Stimulated activated CD4-positive, alpha-beta T cell treated with anti-CD3 and anti-CD28 coated beads, TNF-alpha, amount 100 ng/mL, for 24 hours (primary cell): ENCODE results near the gene TMEM123.
"Not testable (repeated sequence)": the region's sequence is repeated elsewhere in the genome, so short reads cannot be mapped to it uniquely, and the experiment has no call there.

Experiments
- DNase-seq, 3 experiments: peaks; one replicate each; pipeline ENCODE4 v3.0.0-alpha.2; 2020; ENCODE audit warnings: low read depth in 3 of 3

The TMEM123 gene

DNA sequence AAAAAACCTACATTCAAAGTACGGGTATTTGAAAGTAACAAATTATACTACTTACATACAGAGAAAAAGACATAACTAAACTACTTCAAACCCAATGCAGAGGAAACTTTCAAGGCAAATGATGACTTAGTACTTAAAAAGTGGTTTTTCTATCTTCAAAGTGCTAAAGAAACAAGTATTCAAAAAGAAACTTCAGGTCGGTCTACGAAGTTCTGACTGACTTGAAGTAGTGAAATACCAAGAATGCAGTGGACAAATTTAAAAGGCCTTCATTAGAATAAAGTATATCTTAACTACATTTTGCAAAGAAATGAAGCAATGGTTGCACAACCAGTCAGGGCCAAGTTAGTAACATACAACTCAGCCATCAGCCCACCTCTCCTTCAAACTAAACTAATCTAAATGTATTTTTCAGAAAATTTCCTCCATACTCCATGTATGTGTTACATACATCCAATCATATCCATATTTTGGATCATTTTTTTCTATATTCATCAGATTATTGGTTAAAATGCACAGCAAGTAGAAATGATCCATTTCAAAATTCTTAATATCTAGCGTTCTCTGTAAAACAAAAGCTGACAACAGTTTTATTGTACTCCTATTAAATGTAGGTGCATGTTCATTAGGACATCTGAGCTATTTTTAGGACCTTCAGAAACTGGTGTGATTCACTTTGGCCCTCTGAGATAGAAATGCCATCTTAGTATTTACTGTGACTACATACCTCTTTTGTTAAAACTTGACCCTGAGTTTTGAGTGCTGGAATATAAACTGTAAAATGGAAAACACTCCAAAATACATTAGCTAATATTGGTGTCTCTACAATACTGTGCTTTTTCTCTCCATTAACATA, 55.6 kb downstream of the TMEM123 start:
- DNase-seq = no peak

DNA sequence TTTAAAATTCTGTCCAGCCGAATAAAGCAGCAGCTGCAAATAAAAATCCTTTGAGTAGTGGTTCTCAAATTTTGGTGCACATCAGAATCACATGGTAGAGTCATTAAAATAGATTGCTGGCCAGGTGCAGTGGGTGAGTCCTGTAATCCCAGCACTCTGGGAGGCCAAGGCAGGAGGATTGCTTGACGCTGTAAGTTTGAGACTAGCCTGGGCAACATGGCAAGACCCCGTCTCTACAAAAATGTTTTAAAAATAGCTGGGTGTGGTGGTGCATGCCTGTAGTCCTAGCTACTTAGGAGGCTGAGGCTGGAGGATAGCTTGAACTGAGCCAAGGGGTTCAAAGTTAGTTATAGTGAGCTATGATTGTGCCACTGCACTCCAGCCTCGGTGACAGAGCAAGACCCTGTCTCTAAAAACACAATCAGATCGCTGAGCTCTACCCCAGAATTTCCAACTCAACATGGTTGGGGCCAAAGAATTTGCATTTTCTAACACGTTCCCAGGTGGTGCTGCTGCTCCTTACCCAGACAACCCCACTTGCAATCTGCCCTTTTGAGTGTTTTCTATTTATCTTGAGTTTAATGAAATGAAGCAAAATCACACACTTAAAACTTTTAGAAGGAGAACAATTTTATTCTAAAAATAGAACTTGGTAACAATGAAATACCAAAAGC, 56.7 kb downstream of the TMEM123 start:
- DNase-seq = no peak

DNA sequence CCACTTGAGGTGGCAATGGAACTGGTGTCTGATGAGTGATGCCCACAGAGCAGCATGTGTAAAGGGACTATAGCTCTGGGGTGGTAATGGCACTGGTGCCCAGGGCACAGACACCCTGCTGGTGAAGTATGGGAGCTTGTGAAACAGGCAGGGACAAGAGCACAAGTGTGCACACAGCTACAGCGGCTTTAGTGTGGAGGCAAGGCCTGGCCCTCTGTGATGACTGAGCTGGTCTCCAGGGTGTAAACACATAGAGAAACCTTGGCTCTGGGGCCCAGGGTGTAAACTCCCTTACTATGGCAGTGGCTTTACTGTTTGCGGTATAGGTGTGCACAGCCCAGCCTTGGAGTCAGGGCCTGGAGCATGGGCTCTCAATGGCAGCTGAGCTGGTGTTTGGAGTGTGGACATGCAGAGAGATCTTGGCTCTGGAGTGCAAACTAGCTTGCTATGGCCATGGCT, 59.3 kb downstream of the TMEM123 start:
- DNase-seq = no peak

DNA sequence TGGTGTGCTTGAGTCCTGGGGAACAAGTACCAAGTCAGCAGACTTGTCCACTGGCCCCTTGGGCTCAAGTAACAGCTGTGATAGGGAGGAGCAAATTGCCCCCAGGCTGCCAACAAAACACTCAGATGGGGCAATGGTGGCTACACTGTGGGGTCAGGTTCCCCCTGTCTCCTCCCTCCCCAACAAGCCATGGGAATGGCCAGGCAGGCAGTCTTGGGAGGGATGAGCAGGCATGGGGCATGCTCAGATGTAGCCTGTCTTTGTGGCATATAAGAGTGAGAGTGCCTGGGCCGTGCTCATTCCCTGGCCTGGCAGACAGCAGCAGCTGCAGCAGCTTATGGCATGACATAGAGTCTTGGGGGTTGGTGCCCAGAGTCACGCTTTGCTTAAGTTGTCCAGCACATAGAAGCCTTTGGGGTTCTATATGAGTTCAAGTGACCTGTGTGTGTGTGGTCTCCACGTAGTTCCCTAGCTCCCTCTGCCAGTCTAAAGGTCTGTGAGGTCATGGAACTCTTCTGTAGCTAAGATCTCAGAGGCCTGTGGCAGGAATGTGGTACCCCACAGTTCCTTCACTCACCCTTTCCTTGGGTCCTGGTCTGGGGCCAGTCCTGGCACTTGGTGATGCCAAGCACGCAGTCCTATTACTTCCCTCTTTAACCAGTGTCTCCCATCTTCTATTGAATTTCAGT, 60.9 kb downstream of the TMEM123 start:
- no peak for DNase-seq

DNA sequence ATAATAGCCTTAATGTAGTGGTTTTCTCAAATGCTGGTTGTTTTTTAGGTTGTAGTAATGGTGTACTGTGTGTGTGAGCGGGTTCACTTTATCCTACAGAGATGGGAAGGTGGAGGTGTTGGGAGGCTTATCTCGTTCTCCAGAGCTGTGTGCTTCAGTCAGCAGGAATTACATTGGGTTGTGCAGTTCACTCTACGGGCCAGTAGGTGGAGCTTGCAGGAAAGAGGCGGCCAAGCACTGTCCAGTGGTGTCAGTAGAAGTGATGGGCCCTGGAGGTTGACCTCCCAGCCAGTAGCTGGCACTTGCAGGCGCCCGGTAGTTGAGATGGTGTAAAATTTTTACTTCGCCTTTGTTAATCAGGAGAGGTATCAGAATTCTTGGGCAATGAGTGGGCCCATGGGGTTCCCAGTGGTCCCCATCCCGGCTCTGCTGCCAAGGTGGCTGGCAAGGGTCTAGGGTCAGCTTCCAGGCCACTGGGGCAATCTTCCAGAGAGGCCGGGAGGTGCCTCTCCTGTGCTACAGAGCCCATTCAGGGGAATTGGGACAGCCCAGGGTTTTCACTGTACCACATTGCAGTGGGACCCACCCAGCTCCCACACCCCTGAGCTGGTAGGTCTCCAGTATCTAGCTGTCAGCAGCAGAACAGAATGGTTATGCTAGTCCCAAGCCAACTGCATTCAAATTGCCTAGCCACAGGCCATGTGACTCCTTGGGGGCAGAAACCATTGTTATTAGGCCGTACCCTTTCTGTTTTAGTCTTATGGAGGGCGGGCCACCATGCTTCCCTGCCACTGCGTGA, 61.7 kb downstream of the TMEM123 start:
- peak; percentile 22 to 45 (median 31) for DNase-seq

DNA sequence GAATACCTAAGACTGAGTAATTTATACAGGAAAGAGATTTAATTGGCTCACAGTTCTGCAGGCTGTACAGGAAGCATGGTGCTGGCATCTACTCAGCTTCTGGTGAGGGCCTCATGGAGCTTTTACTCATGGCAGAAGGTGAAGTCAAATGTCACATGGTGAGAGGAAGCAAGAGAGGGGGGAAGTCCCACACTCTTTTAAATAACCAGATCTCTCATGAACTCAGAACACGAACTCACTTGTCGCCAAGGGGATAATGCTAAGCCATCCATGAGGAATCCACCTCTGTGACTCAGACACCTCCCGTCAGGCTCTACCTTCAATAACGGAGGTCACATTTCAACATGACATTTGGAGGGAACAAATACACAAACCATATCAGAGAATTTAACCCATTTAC, 63.3 kb downstream of the TMEM123 start:
- DNase-seq = no peak

DNA sequence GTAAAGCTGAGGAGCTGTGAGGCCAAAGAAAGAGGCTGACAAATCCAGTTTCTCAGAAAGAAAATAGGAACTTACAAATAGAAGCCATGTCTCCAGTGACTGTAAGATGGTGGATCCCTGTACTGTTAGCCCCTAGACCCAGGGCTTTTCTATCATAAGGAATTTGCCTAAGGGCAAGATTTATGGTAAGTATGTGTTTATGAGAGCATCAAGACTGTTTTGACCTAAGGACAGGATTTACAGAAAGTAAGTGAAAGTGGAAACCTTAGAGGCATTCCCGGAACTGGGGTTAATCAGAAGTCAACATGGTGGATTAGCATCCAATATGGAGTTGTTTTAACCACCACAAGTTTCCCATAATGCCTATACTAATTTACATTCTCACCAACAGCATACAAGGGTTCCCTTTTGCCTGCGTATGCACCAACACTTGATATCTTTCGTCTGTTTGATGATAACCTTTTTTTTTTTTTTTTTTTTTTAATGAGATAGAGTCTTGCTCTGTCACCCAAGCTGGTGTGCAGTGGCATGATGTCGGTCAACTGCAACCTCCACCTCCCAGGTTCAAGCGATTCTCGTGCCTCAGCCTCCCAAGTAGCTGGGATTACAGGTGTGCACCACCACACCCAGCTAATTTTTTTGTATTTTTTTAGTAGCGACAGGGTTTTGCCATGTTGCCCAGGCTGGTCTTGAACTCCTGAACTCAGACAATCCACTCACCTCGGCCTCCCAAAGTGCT, 65.4 kb downstream of the TMEM123 start:
- DNase-seq = no peak

DNA sequence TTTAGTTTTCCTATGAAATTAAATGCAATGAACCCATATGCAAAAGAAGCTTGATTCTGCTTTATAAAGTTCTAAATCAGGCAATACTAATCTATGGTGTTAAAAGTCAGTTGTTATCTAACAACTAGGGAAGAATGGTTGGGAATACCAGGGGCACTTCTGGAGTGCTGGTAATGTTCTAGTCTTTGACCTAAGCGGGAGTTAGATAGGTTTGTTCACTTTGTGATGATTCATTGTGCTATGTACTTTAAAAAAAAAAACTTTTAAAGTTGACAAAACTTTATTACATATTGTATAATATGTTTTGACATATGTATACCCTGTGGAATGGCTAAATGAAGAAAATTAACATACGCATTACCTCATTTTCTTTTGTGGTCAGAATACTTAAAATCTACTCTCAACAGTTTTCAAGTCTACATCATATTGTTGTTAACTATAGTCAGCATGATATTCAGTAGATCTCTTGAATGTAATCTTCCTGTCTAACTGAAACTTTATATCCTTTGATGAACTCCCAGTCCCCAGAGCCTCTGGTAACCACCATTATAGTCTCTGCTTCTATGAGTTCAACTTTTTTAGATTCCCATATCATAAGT, 66.3 kb downstream of the TMEM123 start:
- DNase-seq = no peak

DNA sequence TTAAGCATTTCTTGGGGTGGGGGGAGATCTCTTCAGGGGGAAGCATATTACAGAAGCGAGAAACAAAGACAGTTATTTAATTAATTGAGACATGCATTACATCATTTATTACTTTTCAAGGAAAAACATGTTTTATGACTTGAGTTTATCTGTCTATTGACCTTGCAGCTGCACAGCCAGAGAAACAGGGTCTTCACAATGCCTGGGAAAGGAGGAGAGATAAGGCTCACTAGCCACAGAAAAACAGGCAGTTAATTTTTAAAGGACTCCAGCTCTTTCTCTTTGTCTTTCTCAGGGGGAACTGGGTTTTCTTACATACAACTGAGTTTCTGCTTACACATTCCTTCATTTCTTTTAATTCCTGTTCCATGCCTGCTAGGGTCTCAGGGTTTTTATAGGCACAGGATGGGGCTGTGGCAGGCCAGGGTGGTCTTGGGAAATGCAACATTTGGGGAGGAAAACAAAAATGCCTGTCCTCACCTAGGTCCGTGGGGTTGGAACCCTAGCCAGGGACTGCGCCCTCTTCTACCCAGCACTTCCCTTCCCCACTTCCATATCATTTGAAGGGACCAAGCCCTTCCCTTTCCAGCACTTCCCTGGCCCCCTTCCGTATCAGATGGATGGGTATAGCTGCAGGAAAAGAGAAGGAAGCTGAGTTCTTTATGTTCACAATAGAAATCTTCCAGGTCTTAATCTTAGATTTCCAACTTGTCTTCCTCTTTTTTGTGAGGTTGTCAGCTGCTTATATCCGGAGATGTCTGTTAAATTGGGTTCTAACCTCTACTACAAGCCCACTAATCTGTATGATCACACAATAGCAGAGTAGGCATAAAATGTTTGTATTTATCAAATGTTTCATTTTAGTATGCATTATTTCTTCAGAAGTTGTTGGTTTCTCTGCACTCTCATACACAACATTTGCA, 67.2 kb downstream of the TMEM123 start:
- no peak for DNase-seq

DNA sequence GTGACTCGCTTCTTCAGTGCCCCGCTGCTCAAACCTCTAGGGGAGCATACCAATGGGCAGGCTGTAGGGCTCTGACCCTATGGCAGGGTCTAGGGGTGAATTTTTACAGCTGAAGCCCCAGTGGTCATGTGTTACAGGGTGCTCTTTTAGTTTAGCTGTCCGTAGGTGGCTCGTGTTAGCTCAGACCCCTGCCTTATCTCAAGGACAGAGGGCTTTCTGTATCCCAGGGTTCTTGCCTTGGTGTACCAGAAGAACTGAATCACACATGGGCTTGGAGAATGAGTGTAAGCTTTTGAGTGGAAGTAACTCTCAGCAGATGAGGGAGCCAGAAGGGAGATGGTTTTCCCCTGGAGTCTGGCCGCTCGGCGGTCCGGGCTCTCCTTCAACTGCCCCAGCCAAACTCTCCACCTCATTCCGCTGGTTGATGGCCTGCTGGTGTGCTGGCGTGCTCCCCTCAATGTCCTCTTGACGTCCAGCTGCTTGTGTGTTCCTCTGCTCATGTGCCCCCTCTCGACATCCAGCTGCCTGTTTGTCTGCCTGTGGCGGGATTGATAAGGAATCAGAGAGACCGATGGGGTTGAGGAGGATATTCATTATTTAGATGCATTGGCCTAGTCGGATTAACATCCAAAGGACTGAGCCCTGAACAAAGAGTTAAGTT, 68.0 kb downstream of the TMEM123 start:
- no peak for DNase-seq

DNA sequence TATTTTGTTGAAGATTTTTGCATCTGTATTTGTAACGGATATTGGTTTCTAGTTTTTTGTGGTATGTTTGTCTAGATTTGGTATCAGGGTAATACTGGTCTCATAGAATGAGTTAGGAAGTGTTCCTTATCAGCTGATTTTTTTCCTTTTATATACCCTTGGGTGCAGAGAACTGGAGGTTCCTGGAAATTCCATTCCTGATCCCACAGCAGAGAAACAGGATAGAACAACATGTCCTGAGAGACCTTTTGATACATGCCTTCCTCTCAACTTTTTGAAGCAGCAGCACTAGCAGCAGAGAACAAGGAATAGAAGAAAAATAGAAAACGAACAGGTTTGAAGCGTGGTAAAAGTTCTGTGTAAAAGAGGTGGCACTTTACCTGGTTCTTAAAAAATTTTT, 68.7 kb downstream of the TMEM123 start:
- no peak for DNase-seq

DNA sequence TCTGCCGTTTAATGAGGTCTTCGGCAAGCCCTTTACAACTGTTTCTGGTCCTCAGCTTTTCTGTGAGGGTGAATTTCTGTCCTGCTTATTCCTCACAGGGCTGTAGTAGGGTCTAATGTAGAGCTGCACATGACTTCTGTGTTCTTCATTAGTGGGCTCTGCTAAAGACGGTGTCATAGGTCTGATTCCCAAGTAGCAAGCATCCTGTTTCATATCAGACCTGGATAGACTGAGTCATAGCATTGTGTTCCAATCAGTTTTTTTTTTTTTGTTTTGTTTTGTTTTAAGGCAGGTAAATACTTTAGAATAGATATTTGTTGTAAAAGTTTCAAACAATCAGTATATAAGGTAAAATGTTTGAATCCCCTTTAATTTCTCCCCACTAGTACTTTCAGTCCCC, 70.2 kb downstream of the TMEM123 start:
- no peak for DNase-seq

DNA sequence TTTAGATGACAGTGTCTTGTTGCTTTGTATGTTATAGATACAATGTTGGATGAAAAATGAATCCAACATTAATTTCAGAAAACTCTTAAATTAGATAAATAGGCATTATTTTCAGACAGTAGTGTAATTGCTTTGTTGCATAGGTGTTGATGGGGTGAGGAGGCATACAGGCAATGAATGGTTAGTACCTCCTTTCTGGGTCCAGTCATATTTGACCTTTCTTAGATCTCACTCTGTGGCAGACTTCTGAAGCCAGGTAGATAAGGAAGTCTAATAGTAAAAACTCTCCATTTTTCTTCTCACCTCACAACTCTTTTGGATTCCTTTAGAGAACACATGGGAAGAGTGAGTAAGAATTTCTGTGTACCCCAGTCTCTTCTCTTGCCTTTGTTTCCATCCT, 73.7 kb downstream of the TMEM123 start:
- DNase-seq = no peak

DNA sequence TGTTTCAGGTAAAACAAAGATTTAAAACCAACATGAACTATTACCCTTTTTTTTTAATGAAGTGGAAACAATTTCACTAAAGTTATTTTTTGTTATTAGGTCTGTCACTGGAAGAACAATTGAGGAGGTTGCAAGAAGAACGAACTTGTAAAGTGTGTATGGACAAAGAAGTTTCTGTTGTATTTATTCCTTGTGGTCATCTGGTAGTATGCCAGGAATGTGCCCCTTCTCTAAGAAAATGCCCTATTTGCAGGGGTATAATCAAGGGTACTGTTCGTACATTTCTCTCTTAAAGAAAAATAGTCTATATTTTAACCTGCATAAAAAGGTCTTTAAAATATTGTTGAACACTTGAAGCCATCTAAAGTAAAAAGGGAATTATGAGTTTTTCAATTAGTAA, 74.7 kb downstream of the TMEM123 start:
- DNase-seq = no peak

DNA sequence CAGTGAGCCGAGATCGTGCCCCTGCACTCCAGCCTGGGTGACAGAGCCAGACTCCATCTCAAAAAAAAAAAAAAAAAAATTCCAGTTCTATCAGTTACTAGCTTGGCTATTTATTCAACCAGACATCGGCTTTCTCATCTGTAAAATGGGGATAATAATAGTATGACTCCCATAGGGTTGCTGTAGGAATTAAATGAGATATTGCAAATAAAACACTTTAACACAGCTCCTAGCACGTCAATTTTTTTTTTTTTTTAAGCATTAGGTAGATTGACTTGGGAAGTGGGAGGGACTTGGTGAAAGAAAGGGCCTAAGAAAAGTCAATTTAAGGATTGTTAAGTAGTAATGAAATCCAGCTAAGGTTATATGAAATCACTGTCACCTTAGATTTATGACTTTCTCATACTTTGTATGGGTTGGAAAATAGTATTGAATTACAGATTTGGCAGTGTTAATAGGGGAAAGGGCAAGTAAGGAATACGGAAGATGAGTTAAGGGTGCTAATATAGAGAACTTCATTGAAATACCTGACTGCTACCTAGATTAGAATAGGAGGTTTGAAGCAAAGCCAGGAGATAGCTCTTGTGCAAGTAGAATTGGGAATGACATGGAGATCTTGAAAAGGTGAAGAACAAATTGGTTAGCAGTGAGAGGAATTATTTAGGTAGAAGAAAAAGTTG, 76.7 kb downstream of the TMEM123 start:
- no peak for DNase-seq

DNA sequence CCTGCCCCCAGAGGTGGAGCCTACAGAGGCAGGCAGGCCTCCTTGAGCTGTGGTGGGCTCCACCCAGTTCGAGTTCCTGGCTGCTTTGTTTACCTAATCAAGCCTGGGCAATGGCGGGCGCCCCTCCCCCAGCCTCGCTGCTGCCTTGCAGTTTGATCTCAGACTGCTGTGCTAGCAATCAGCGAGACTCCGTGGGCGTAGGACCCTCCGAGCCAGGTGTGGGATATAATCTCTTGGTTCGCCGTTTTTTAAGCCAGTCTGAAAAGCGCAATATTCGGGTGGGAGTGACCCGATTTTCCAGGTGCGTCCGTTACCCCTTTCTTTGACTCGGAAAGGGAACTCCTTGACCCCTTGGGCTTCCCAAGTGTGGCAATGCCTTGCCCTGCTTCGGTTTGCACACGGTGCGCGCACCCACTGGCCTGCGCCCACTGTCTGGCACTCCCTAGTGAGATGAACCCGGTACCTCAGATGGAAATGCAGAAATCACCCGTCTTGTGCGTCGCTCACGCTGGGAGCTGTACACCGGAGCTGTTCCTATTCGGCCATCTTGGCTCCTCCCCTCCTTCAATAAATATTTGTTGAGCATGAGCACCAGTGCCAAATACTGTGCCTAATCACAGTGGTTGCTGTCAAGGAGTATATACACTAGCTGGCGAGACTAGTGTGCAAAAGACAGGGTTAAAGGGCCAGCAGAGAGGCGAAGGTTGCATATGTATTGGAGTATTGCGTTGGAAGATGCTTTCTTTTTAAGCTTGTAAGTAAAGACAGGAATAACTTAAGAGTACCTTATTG, 77.7 kb downstream of the TMEM123 start:
- not testable (repeated sequence) for DNase-seq

DNA sequence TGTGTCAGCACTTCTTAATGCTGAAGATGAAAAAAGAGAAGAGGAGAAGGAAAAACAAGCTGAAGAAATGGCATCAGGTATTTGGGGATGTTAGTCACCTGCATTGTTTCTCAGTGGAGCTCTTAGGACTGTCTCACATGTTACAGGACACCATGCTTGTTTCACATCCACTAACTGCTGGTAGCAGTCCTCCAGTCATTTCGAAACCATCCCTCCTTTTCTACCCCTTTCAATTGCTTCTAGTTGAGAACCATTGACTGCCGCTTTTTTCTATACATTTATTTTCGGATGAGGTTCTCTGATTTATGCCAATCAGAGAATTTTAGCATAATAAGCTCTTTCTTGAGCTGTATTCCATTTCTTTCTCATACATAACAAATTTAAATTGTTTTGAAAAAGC, 84.1 kb downstream of the TMEM123 start:
- DNase-seq = no peak

DNA sequence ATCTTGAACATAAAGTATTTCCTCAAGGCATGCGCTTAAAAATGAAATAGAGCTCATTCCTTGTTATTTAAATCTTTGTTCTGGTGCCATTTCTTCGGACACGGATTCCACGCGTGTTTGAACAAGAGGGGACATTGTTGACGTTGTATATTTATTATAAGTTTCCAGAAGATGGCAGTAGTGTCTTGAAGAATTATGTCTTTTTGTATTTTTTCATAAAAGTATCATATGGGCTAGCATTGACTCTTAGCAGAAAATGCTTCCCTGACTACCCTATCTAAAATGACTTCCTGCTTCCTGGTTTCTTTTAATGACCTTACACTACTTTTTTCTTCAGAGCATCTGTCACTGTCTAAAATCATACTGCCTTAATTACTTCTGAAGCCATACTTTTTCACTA, 85.2 kb downstream of the TMEM123 start:
- DNase-seq = no peak
